Measurements from ENCODE around the gene CHD1L.

Gene CHD1L

DNA sequence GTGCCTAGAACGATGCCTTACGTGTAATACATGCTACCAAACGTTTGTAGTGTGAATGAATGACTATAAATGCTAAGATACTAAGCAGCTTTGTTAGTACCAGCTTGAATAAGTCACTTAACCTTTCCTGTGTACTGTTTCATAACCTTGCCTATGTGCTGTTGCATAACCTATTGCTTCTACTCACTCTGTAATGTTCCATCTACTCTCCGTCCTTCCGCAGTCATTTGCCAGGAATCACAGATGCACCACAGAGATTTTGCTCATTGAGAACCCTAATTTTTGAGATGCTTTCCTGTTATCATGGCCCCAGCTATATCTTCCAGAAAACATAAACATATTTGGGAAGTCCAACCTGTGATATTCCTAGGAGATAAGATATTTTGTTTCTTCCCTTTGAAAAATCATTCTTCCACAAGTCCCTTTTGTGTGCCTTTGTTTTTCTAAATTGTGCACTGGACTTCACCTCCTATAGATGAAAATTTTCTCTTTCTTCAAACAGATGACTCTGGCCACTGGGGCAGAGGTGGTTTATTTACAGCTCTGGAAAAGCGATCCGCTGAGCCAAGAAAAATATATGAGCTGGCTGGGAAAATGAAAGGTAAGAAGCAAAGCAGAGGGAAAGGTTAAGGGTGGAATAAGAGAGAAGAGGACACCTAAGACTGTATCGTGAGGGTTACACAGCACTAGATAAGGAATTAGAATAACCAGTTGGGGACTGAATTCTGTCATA, 44.8 kb downstream of the CHD1L start:
- Histone ChIP-seq H3F3A (ENCODE audit: control insufficient read depth, insufficient read depth) (no peaks in the 10 kb centered on the region), H3K9me2 (replicated peaks; ENCODE audit: control insufficient read depth, low read length) (no peaks in the 10 kb centered on the region), H3K4me1 (ENCODE audit: control insufficient read depth, low read length) (no peaks in the 10 kb centered on the region), H3K27ac (ENCODE audit: low read depth, low read length) (no peak overlapping the region), H4K20me1 (ENCODE audit: control insufficient read depth, insufficient read depth, low read depth, low read length) (no peaks in the 10 kb centered on the region), H3K4me3 (ENCODE audit: low read length) (no peak overlapping the region), H3K27me3 (ENCODE audit: control insufficient read depth, low read length) (no peaks in the 10 kb centered on the region), H3K36me3 (ENCODE audit: control insufficient read depth, low read length) (peaks cover 99% of the 10 kb centered on the region), H3K9me3 (ENCODE audit: control insufficient read depth, insufficient read depth, low read length) (no peaks in the 10 kb centered on the region), H3K79me2 (ENCODE audit: control insufficient read depth, low read length) (no peaks in the 10 kb centered on the region), H3K4me2 (ENCODE audit: low read length) (no peak overlapping the region)
- TF ChIP-seq EZH2phosphoT487 (IDR thresholded peaks at IDR 0.05; ENCODE audit: borderline replicate concordance, low read length) (no peak), CTCF (IDR thresholded peaks at IDR 0.05; ENCODE audit: low read depth, low read length, poor library complexity, severe bottlenecking) (no peak)

- Histone ChIP-seq H3F3A (ENCODE audit: control insufficient read depth, insufficient read depth) (no peaks in the 10 kb centered on the region), H3K9me2 (replicated peaks; ENCODE audit: control insufficient read depth, low read length) (no peaks in the 10 kb centered on the region), H3K4me2 (ENCODE audit: low read length) (no peak overlapping the region), H3K79me2 (ENCODE audit: control insufficient read depth, low read length) (no peaks in the 10 kb centered on the region), H4K20me1 (ENCODE audit: control insufficient read depth, insufficient read depth, low read depth, low read length) (no peaks in the 10 kb centered on the region), H3K4me3 (ENCODE audit: low read length) (no peak overlapping the region), H3K9me3 (ENCODE audit: control insufficient read depth, insufficient read depth, low read length) (no peaks in the 10 kb centered on the region), H3K4me1 (ENCODE audit: control insufficient read depth, low read length) (no peaks in the 10 kb centered on the region), H3K27ac (ENCODE audit: low read depth, low read length) (no peak overlapping the region), H3K27me3 (ENCODE audit: control insufficient read depth, low read length) (no peaks in the 10 kb centered on the region), H3K36me3 (ENCODE audit: control insufficient read depth, low read length) (peaks cover 99% of the 10 kb centered on the region)
- TF ChIP-seq CTCF (IDR thresholded peaks at IDR 0.05; ENCODE audit: low read depth, low read length, poor library complexity, severe bottlenecking) = no peak
- no peak for TF ChIP-seq EZH2phosphoT487 (IDR thresholded peaks at IDR 0.05; ENCODE audit: borderline replicate concordance, low read length)
These were observed 49.5 kb downstream of the CHD1L start for GRCh38 chr1:147292012-147292411.

GRCh38 chr1:147292631-147293251, 50.3 kb downstream of the CHD1L start:
- no peaks in the 10 kb centered on the region for H3K9me2 ChIP-seq (replicated peaks; ENCODE audit: control insufficient read depth, low read length)
- no peaks in the 10 kb centered on the region for H3K27me3 ChIP-seq (ENCODE audit: control insufficient read depth, low read length)
- H3K4me2 ChIP-seq (ENCODE audit: low read length) = no peak overlapping the region
- H3K79me2 ChIP-seq (ENCODE audit: control insufficient read depth, low read length) = no peaks in the 10 kb centered on the region
- H4K20me1 ChIP-seq (ENCODE audit: control insufficient read depth, insufficient read depth, low read depth, low read length) = no peaks in the 10 kb centered on the region
- H3K27ac ChIP-seq (ENCODE audit: low read depth, low read length) = no peak overlapping the region
- no peak overlapping the region for H3K4me3 ChIP-seq (ENCODE audit: low read length)
- no peaks in the 10 kb centered on the region for H3K4me1 ChIP-seq (ENCODE audit: control insufficient read depth, low read length)
- TF ChIP-seq EZH2phosphoT487 (IDR thresholded peaks at IDR 0.05; ENCODE audit: borderline replicate concordance, low read length) (no peak), CTCF (IDR thresholded peaks at IDR 0.05; ENCODE audit: low read depth, low read length, poor library complexity, severe bottlenecking) (no peak)
- peaks cover 97% of the 10 kb centered on the region for H3K36me3 ChIP-seq (ENCODE audit: control insufficient read depth, low read length)
- no peaks in the 10 kb centered on the region for H3F3A ChIP-seq (ENCODE audit: control insufficient read depth, insufficient read depth)
- no peaks in the 10 kb centered on the region for H3K9me3 ChIP-seq (ENCODE audit: control insufficient read depth, insufficient read depth, low read length)

All from DOHH2 (cell line).